ENCODE measurements around the gene RNF26.

The RNF26 gene

GRCh38 chr11:119316016-119316728, 18.2 kb upstream of the RNF26 start:
- no peak for DNase-seq

GRCh38 chr11:119316729-119317591, 17.4 kb upstream of the RNF26 start, which contains the start of gene MCAM:
Gene MCAM, minus strand, starts transcription at chr11:119317130. Its CDS starts 29 bp downstream, at chr11:119317101.
- no peak for DNase-seq

GRCh38 chr11:119317592-119318239, 16.6 kb upstream of the RNF26 start:
- DNase-seq = no peak

- peak in 1 of 2 donors; percentile 33 for DNase-seq
These were observed 15.8 kb upstream of the RNF26 start for GRCh38 chr11:119318240-119319135.

GRCh38 chr11:119319136-119319699, 15.1 kb upstream of the RNF26 start:
- DNase-seq = peak in 1 of 2 donors; percentile 17

- DNase-seq = peak in 1 of 2 donors; percentile 15
These were observed 14.6 kb upstream of the RNF26 start for GRCh38 chr11:119319700-119320239.

- peak in 1 of 2 donors; percentile 21 for DNase-seq
These were observed 14.0 kb upstream of the RNF26 start for GRCh38 chr11:119320240-119320775.

- peak; percentile 44 to 70 for DNase-seq
These were observed 13.4 kb upstream of the RNF26 start for GRCh38 chr11:119320776-119321524.

GRCh38 chr11:119322360-119322739, 12.0 kb upstream of the RNF26 start:
- DNase-seq = no peak

- no peak for DNase-seq
These were observed 11.3 kb upstream of the RNF26 start for GRCh38 chr11:119322921-119323531.

GRCh38 chr11:119323532-119324033, 10.7 kb upstream of the RNF26 start:
- peak; percentile 88 for DNase-seq

- no peak for DNase-seq
These were observed 10.1 kb upstream of the RNF26 start for GRCh38 chr11:119324189-119324588.

- no peak for DNase-seq
These were observed 5.0 kb upstream of the RNF26 start for GRCh38 chr11:119329320-119329719.

GRCh38 chr11:119330237-119330636, 4.1 kb upstream of the RNF26 start:
- DNase-seq = no peak

GRCh38 chr11:119332111-119332765, 2.1 kb upstream of the RNF26 start:
- DNase-seq = no peak

GRCh38 chr11:119335091-119335654, 846 bp downstream of the RNF26 start:
- no peak for DNase-seq

GRCh38 chr11:119335655-119336543, 1.6 kb downstream of the RNF26 start:
- no peak for DNase-seq

Measured in stimulated activated CD4-positive, alpha-beta T cell treated with anti-CD3 and anti-CD28 coated beads, Interleukin-2, amount 100 ng/mL, for 24 hours (primary cell).